SK-N-SH (cell line): Measurements from ENCODE around the gene SWAP70. TPM values are rescaled to one million over a fixed set of nuclear protein-coding genes. Genes with fewer than 3 reads are reported as not detected.

ENCODE experiments used
- CTCF ChIA-PET: fragments of 300-600, 350-600 bp; formaldehyde crosslinking; extraction: SDS; loops from one replicate; lab custom pipeline; 2021; lab: Yijun Ruan, JAX
- POLR2A ChIA-PET: fragments of 350-600 bp; sonication (Branson Sonifier 250); formaldehyde crosslinking; extraction: SDS; loops from one replicate; lab custom pipeline; 2020; ENCODE audit warnings: antibody characterized with exemption, inconsistent platforms; lab: Yijun Ruan, JAX
- DNase-seq: peaks from one replicate; pipeline ENCODE4 v3.0.0; 2012
- H2AFZ ChIP-seq: fragments of 200-600 bp; sonication (generic); 2 replicates; pipeline ENCODE4 v1.8.1; 2016; ENCODE audit warnings: antibody characterized with exemption, mild to moderate bottlenecking, low read depth
- H3F3A ChIP-seq: fragments of 200-600 bp; sonication (generic); replicated peaks from 2 replicates; pipeline ENCODE3; 2016; ENCODE audit warnings: antibody characterized with exemption, mild to moderate bottlenecking; ENCODE audit not compliant: insufficient read depth
- H3K27ac ChIP-seq, 2 experiments: fragments of 200-500 bp in 1 of 2; fragments of 200-600 bp in 1 of 2; sonication (Bioruptor generic) in 1 of 2; sonication (generic), shearing (Covaris generic) in 1 of 2; 2 replicates each; pipeline versions ENCODE4 v1.5.1 to v1.6.1; 2014 to 2016; ENCODE audit warnings: low read depth in 2 of 2, inconsistent platforms in 1 of 2, low read length in 1 of 2, mild to moderate bottlenecking in 1 of 2, mixed read lengths in 1 of 2
- H3K27me3 ChIP-seq: fragments of 200-600 bp; sonication (generic), shearing (Covaris generic); 2 replicates; pipeline ENCODE4 v1.6.1; 2016; ENCODE audit warnings: mixed run types; ENCODE audit not compliant: insufficient read depth
- H3K36me3 ChIP-seq, 2 experiments: fragments of 200-500 bp in 1 of 2; fragments of 200-600 bp in 1 of 2; sonication (Bioruptor generic) in 1 of 2; sonication (generic) in 1 of 2; replicated peaks in 1 of 2; 2 replicates each; pipeline versions ENCODE3 to v1.5.1; 2014 to 2016; ENCODE audit warnings: low read length in 1 of 2, mild to moderate bottlenecking in 1 of 2; ENCODE audit not compliant: insufficient read depth in 2 of 2, control insufficient read depth in 1 of 2
- H3K4me1 ChIP-seq, 2 experiments: fragments of 200-500 bp in 1 of 2; fragments of 200-600 bp in 1 of 2; sonication (Bioruptor generic) in 1 of 2; sonication (generic), shearing (Covaris generic) in 1 of 2; 2 replicates each; pipeline versions ENCODE4 v1.5.1 to v1.6.1; 2014 to 2016; ENCODE audit warnings: low read depth in 1 of 2, low read length in 1 of 2, mixed run types in 1 of 2; ENCODE audit not compliant: insufficient read depth in 2 of 2, control insufficient read depth in 1 of 2
- H3K4me2 ChIP-seq: fragments of 200-600 bp; sonication (generic), shearing (Covaris generic); 2 replicates; pipeline ENCODE4 v1.6.1; 2017; ENCODE audit warnings: mixed run types
- H3K4me3 ChIP-seq, 2 experiments: fragments of 200-500 bp in 1 of 2; fragments of 200-600 bp in 1 of 2; sonication (Bioruptor generic) in 1 of 2; sonication (generic), shearing (Covaris generic) in 1 of 2; 2 replicates each; pipeline versions ENCODE4 v1.5.1 to v1.8.1; 2014 to 2016; ENCODE audit warnings: low read depth in 2 of 2, inconsistent platforms in 1 of 2, low read length in 1 of 2, mild to moderate bottlenecking in 1 of 2, mixed read lengths in 1 of 2, moderate library complexity in 1 of 2
- H3K79me2 ChIP-seq: fragments of 200-600 bp; sonication (generic); 2 replicates; pipeline ENCODE4 v1.8.1; 2017; ENCODE audit warnings: mild to moderate bottlenecking; ENCODE audit not compliant: insufficient read depth
- H3K9ac ChIP-seq: fragments of 200-600 bp; sonication (generic); 2 replicates; pipeline ENCODE4 v1.6.1; 2017; ENCODE audit warnings: mixed run types
- H3K9me2 ChIP-seq: fragments of 200-600 bp; sonication (generic); 2 replicates; pipeline ENCODE4 v1.6.1; 2017; ENCODE audit warnings: mixed run types
- H3K9me3 ChIP-seq: fragments of 200-600 bp; sonication (generic); 2 replicates; pipeline ENCODE4 v1.6.1; 2017; ENCODE audit warnings: mixed run types, mild to moderate bottlenecking, moderate library complexity
- H4K20me1 ChIP-seq: fragments of 200-600 bp; sonication (generic); 2 replicates; pipeline ENCODE4 v1.6.1; 2017; ENCODE audit warnings: mild to moderate bottlenecking, mixed run types; ENCODE audit not compliant: insufficient read depth
- ELF1 ChIP-seq: IDR thresholded peaks from 2 replicates; pipeline ENCODE4 v1.4.0; 2012
- EZH2phosphoT487 ChIP-seq: fragments of 200-600 bp; sonication (generic); IDR thresholded peaks from 2 replicates; pipeline ENCODE4 v1.6.1; 2017; ENCODE audit warnings: low read depth, mixed run types, mild to moderate bottlenecking, antibody characterized with exemption, moderate library complexity, borderline replicate concordance
- GATA2 ChIP-seq: sonication (generic); formaldehyde crosslinking; IDR thresholded peaks from 2 replicates; pipeline ENCODE4 v1.5.0; 2020; ENCODE audit warnings: mild to moderate bottlenecking, missing genetic modification reagents
- JUND ChIP-seq: IDR thresholded peaks from 2 replicates; pipeline ENCODE4 v1.4.0; 2012
- MEF2A ChIP-seq: IDR thresholded peaks from 2 replicates; pipeline ENCODE4 v1.4.0; 2012; ENCODE audit warnings: low read depth, borderline replicate concordance
- NRF1 ChIP-seq: IDR thresholded peaks from 2 replicates; pipeline ENCODE4 v1.6.1; 2012; ENCODE audit warnings: low read depth, mild to moderate bottlenecking, low read length
- RCOR1 ChIP-seq: fragments of 150-350 bp; IDR thresholded peaks from 2 replicates; pipeline ENCODE4 v1.6.1; 2017; ENCODE audit warnings: antibody characterized with exemption, low read length
- RFX5 ChIP-seq: IDR thresholded peaks from 2 replicates; pipeline ENCODE4 v1.6.1; 2012; ENCODE audit warnings: mild to moderate bottlenecking, improper control_type of control experiment, low read length
- RXRA ChIP-seq: IDR thresholded peaks from 2 replicates; pipeline ENCODE4 v1.4.0; 2012; ENCODE audit warnings: low read depth, mild to moderate bottlenecking, borderline replicate concordance
- SMC3 ChIP-seq: IDR thresholded peaks from 2 replicates; pipeline ENCODE4 v1.6.1; 2012; ENCODE audit warnings: low read depth, low read length, improper control_type of control experiment
- TCF12 ChIP-seq: IDR thresholded peaks from 2 replicates; pipeline ENCODE4 v1.4.0; 2012
- YY1 ChIP-seq: IDR thresholded peaks from 2 replicates; pipeline ENCODE4 v1.4.0; 2012; ENCODE audit warnings: low read depth, mild to moderate bottlenecking
- WGBS: methylation state at CpG from one replicate; pipeline ENCODE4 v1.1.6; 2017; ENCODE audit warnings: low lambda C conversion rate; 5-methylcytosine and 5-hydroxymethylcytosine counted together
- polyA plus RNA-seq, 3 experiments: library from polyadenylated mRNA; depleted of rRNA; stranded (reverse); fragments of >200 nt; gene quantifications; 2 replicates each; pipeline ENCODE4 v1.2.3, GENCODE V29; 2012
- TF ChIP-seq, protein P1 (sequence below): IDR thresholded peaks from 2 replicates; pipeline ENCODE4 v1.6.1; 2012; ENCODE audit warnings: mild to moderate bottlenecking, low read depth, low read length, moderate library complexity
- TF ChIP-seq, protein P2 (sequence below): fragments of 150-350 bp; IDR thresholded peaks from 2 replicates; pipeline ENCODE4 v1.6.1; 2017; ENCODE audit warnings: antibody characterized with exemption, low read length, low read depth, borderline replicate concordance
- TF ChIP-seq, protein P3 (sequence below): fragments of 200-600 bp; sonication (generic); IDR thresholded peaks from 2 replicates; pipeline ENCODE4 v1.6.1; 2017; ENCODE audit warnings: antibody characterized with exemption, mild to moderate bottlenecking, moderate library complexity
- TF ChIP-seq, protein P4 (sequence below): IDR thresholded peaks from 2 replicates; pipeline ENCODE4; 2012

The SWAP70 gene
- polyA plus RNA-seq, 1 of the 3 experiments (the other 2 are of a cell fraction) = 10.6 TPM

DNA sequence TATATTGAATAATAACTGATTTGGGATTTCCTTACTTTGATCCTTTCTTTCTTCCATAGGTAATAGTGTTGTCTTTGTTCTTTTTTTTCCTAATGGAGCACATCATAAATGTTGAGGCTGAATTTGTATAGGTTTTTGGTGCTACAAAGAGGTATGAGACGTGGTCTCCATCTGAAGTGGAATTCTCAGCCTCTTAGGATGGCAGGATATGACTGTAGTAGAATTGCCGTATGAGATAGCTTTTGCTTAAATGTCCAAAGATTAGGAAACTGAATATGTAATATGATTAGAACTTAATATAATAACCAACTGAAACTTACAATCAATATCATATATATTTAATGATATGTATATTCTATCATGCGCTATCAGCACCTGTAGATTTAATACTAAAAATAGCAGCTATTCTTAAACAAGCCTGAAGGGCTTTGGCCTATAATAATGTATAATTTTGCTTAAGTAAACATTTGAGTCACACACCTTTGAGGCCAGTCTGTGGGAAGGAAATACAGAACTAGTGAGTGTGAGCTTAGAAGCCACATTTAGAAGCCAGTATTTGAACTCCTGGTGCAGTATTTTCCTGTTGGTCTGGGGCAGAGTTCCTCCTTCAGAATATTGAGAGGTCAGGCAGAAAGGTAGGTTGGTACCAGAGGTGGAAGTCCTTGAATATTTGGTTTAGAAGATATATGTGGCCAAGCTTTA, 62.6 kb downstream of the SWAP70 start:
- H3K9me3 ChIP-seq = no peaks in the 10 kb centered on the region
- POLR2A ChIA-PET = interaction anchor here (0.6 kb wide), 1 partner anchor 91 kb away, joined by 3 read pairs; no protein-coding TSS in a partner anchor
- H3F3A ChIP-seq = peaks cover 16% of the 10 kb centered on the region
- no peaks in the 10 kb centered on the region for H4K20me1 ChIP-seq
- H3K36me3 ChIP-seq = peaks cover 12 to 47% of the 10 kb centered on the region in 2 experiments
- no peaks in the 10 kb centered on the region for H3K27me3 ChIP-seq
- H3K9ac ChIP-seq = peak overlapping the region; percentile 30; the same call in 1 of the 2 replicates
- no peak overlapping the region for H3K4me3 ChIP-seq
- peaks cover 3% of the 10 kb centered on the region; the same call in 1 of the 2 replicates for H3K9me2 ChIP-seq
- 81% methylated on average over 3 of the region's 3 CpGs for WGBS
- no peak overlapping the region for H2AFZ ChIP-seq
- peaks cover 0 to 12% of the 10 kb centered on the region in 2 experiments; a peak in 1 of 4 replicates for H3K4me1 ChIP-seq
- H3K4me2 ChIP-seq = peak overlapping the region; percentile 48; the same call in 1 of the 2 replicates
- peak overlapping the region in 1 of 2 experiments; percentile 46; a peak in 2 of 4 replicates for H3K27ac ChIP-seq
- CTCF ChIA-PET = interaction anchor here (1.4 kb wide), 1 partner anchor 22 kb away, joined by 5 read pairs; no protein-coding TSS in a partner anchor
- DNase-seq = no peak
- H3K79me2 ChIP-seq = no peaks in the 10 kb centered on the region; the same call in 1 of the 2 replicates
- TF ChIP-seq NRF1 (no peak), EZH2phosphoT487 (no peak)
- TF ChIP-seq, protein P1, sequence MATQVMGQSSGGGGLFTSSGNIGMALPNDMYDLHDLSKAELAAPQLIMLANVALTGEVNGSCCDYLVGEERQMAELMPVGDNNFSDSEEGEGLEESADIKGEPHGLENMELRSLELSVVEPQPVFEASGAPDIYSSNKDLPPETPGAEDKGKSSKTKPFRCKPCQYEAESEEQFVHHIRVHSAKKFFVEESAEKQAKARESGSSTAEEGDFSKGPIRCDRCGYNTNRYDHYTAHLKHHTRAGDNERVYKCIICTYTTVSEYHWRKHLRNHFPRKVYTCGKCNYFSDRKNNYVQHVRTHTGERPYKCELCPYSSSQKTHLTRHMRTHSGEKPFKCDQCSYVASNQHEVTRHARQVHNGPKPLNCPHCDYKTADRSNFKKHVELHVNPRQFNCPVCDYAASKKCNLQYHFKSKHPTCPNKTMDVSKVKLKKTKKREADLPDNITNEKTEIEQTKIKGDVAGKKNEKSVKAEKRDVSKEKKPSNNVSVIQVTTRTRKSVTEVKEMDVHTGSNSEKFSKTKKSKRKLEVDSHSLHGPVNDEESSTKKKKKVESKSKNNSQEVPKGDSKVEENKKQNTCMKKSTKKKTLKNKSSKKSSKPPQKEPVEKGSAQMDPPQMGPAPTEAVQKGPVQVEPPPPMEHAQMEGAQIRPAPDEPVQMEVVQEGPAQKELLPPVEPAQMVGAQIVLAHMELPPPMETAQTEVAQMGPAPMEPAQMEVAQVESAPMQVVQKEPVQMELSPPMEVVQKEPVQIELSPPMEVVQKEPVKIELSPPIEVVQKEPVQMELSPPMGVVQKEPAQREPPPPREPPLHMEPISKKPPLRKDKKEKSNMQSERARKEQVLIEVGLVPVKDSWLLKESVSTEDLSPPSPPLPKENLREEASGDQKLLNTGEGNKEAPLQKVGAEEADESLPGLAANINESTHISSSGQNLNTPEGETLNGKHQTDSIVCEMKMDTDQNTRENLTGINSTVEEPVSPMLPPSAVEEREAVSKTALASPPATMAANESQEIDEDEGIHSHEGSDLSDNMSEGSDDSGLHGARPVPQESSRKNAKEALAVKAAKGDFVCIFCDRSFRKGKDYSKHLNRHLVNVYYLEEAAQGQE = no peak
- TF ChIP-seq, protein P2, sequence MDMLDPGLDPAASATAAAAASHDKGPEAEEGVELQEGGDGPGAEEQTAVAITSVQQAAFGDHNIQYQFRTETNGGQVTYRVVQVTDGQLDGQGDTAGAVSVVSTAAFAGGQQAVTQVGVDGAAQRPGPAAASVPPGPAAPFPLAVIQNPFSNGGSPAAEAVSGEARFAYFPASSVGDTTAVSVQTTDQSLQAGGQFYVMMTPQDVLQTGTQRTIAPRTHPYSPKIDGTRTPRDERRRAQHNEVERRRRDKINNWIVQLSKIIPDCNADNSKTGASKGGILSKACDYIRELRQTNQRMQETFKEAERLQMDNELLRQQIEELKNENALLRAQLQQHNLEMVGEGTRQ = no peak

DNA sequence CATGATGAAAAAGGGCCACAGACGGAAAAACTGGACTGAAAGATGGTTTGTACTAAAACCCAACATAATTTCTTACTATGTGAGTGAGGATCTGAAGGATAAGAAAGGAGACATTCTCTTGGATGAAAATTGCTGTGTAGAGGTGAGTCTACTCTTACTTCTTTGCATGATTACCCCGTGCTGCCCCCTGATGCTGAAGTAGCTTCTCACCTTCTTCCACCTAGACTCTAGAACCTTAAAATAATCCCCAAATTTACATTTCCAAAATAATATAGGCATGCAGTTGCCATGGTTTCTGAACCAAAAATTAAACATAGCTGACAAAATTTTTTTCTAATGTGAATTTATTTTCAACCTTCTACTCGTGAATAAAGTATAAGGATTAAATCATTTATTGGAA, 64.2 kb downstream of the SWAP70 start:
- no peaks in the 10 kb centered on the region; the same call in 1 of the 2 replicates for H3K79me2 ChIP-seq
- no peaks in the 10 kb centered on the region for H3K27me3 ChIP-seq
- CTCF ChIA-PET = no interaction called here
- peaks cover 17 to 47% of the 10 kb centered on the region in 2 experiments for H3K36me3 ChIP-seq
- no peak overlapping the region; a peak in 1 of 4 replicates for H3K27ac ChIP-seq
- H3K9me3 ChIP-seq = no peaks in the 10 kb centered on the region
- POLR2A ChIA-PET = no interaction called here
- H3K9ac ChIP-seq = no peak overlapping the region
- H2AFZ ChIP-seq = no peak overlapping the region
- H3K4me1 ChIP-seq = peaks cover 0 to 12% of the 10 kb centered on the region in 2 experiments; a peak in 1 of 4 replicates
- H4K20me1 ChIP-seq = no peaks in the 10 kb centered on the region
- H3K4me2 ChIP-seq = no peak overlapping the region
- no peak for DNase-seq
- no peak overlapping the region for H3K4me3 ChIP-seq
- WGBS = 93% methylated on average over 3 of the region's 3 CpGs
- H3F3A ChIP-seq = peaks cover 16% of the 10 kb centered on the region
- no peaks in the 10 kb centered on the region for H3K9me2 ChIP-seq
- no peak for TF ChIP-seq RFX5
- TF ChIP-seq RCOR1 = no peak
- TF ChIP-seq YY1 = no peak
- no peak for TF ChIP-seq JUND
- no peak for TF ChIP-seq GATA2
- TF ChIP-seq, protein P3, sequence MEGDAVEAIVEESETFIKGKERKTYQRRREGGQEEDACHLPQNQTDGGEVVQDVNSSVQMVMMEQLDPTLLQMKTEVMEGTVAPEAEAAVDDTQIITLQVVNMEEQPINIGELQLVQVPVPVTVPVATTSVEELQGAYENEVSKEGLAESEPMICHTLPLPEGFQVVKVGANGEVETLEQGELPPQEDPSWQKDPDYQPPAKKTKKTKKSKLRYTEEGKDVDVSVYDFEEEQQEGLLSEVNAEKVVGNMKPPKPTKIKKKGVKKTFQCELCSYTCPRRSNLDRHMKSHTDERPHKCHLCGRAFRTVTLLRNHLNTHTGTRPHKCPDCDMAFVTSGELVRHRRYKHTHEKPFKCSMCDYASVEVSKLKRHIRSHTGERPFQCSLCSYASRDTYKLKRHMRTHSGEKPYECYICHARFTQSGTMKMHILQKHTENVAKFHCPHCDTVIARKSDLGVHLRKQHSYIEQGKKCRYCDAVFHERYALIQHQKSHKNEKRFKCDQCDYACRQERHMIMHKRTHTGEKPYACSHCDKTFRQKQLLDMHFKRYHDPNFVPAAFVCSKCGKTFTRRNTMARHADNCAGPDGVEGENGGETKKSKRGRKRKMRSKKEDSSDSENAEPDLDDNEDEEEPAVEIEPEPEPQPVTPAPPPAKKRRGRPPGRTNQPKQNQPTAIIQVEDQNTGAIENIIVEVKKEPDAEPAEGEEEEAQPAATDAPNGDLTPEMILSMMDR = no peak
- TF ChIP-seq RXRA = no peak
- TF ChIP-seq TCF12 = no peak
- TF ChIP-seq MEF2A = no peak
- no peak for TF ChIP-seq SMC3
- TF ChIP-seq, protein P4, sequence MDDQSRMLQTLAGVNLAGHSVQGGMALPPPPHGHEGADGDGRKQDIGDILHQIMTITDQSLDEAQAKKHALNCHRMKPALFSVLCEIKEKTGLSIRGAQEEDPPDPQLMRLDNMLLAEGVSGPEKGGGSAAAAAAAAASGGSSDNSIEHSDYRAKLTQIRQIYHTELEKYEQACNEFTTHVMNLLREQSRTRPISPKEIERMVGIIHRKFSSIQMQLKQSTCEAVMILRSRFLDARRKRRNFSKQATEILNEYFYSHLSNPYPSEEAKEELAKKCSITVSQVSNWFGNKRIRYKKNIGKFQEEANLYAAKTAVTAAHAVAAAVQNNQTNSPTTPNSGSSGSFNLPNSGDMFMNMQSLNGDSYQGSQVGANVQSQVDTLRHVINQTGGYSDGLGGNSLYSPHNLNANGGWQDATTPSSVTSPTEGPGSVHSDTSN = no peak
- no peak for TF ChIP-seq ELF1
